Germinal center (tissue), 1 donor: ENCODE measurements around the gene SEMA6A.
"Not testable (repeated sequence)": the region's sequence is repeated elsewhere in the genome, so short reads cannot be mapped to it uniquely, and the experiment has no call there.

ENCODE experiments used
- DNase-seq: peaks from one replicate; pipeline ENCODE4 v3.0.0; 2012; ENCODE audit warnings: mixed read lengths, low spot score

The SEMA6A gene

GRCh38 chr5:116524051-116524904 is 50.3 kb downstream of the SEMA6A start:
- DNase-seq: no peak

DNA sequence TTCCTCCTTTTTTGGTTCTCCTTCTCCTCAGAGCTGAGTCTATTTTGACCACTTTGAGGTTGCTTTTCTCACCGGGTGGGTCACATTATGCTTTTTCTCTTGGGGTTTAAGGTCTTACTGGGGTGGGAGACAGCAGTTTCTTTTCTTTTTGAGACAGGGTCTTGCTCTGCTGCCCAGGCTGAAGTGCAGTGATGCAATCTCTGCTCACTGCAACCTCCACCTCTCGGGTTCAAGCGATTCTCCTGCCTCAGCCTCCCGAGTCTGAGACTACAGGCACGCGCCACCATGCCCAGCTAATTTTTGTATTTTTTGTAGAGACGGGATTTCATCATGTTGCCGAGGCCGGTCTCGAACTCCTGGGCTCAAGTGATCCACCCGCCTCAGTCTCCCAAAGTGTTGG is 51.4 kb downstream of the SEMA6A start:
- DNase-seq: not testable (repeated sequence)

DNA sequence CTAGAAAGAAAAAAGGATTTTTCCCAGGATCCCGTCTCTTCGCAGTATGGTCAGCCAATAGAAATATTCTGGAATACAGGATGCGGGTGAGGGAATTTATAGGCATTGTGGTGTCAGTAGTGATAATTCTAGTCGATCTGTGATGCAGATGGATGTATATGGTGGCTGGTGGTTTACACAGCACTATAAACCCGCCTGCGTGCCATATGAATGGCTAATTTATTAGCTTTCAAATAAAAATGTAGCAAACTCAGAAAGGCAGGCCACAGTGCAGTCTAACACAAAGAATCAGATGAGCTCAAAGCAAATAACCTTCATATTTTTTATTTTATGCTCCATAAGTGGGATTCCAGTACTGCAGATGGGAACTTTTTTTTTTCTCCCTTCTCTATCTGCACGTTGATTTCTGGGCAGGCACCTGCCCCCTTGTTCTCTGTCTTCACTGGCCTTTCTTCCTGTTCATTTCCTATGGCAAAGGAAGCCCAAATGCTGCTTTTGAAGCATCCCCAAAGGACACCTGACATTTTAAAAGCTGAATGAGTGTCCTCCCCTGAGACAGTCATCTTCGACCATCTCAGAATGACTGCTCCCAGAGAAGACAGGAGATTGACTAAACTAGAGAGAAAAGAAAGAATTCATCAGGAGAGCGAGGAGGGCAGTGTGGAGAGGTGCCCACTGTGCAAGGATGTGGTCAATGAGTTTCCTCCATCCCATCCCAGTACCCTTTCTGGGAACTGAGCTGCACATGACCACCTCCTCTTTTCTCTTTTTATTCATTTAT is 52.1 kb downstream of the SEMA6A start:
- no peak for DNase-seq

- DNase-seq: no peak
Measured at GRCh38 chr5:116521173-116521872, 53.3 kb downstream of the SEMA6A start.

DNA sequence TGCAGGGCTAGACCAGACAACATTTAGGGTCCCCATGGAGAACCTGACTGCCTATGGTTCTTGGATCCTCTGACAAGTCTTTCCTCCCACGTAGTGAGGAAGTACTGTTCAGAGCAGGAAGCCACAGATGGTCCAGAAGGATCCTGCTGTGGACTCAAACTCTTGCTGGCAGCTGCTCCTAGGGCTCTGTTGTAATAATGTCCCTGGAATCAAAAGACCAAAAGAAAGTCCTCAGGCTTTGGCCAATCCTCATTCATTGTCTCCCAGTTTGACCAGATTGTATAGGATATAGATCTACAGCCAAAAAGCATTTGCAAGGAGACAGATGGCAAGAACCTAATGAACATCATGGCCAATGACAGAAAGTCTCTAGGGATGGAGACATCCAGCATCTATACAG is 53.9 kb downstream of the SEMA6A start:
- DNase-seq: no peak

GRCh38 chr5:116518423-116518822 is 56.2 kb downstream of the SEMA6A start:
- no peak for DNase-seq

DNA sequence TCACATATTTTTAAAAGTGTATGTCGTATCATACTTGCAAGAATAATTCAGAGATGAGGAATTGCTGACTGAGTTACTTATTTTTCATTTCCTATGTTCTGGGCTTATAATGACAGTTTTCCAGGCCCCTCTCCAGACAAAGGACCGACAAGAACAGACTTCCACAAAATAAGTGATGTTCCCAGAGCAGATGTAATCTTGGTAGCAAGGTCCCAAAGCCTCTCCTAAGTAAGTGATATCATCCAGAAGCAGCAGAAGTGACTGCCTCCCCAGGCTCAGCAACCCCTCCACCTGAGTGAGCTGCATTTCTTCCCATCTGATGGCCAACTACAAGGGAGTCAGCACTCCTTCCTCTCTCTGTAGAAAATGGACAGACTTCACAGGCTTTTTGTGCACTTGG is 57.1 kb downstream of the SEMA6A start:
- no peak for DNase-seq

DNA sequence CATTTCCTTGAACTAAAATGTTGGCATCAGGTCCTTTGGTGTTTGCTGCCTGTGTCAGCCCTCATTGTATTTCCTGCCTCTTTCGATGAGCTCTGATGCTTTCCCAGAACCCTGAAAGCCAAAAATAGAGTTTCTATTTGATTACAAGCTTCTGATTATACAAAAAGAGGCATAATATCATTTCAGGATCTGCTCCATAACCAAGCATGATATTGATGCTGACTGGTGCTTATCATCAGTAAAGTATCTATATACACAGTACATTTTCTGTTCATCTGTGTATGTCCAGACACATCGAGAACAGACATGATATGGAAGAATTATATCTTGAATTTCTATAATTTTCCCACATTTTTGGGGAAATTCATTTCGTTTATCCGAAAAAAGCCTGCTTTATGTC is 58.6 kb downstream of the SEMA6A start:
- no peak for DNase-seq

DNA sequence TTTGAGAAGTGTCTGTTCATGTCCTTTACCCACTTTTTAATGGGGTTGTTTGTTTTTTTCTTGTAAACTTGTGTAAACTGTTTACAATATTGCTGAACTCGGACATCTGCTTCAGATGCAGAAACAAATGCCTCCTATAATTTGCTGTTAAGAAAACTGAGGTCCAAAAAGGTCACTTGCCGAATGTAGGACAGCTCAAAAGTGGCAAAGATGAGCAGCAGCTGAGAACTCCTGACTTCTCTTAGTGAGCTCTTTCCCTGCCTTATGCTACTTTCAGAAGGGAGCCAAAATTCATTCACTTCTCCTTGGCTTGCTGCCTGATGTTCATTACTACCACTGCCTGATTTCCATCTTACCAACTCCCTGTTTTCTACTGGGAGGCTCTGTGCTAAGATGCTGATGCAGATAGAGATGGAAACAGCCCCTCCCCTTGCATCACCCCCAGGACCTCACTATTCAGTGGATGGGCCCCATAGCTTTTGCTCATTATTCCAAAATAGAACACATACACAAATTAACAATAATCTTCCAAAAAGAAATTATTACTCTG is 60.1 kb downstream of the SEMA6A start:
- DNase-seq: no peak

DNA sequence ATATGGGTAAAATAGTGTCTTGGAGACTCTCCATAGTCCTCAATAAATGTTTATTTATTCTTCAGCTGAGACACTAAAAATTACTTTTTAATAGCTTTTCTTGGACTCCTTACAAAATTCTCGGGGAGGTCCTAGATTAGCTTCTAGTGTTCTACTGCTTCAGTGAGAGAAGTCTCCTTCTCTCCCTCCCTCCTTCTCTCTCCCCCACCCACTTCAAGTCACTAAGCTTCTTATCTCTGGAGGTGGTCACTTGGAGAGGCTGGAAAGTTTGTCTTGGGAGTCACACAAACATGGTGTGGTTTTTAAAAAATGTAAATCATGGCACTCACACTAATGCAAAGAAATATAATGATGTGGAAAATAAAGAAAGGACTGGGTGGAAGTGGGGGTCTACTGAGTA is 64.1 kb downstream of the SEMA6A start:
- no peak for DNase-seq

DNA sequence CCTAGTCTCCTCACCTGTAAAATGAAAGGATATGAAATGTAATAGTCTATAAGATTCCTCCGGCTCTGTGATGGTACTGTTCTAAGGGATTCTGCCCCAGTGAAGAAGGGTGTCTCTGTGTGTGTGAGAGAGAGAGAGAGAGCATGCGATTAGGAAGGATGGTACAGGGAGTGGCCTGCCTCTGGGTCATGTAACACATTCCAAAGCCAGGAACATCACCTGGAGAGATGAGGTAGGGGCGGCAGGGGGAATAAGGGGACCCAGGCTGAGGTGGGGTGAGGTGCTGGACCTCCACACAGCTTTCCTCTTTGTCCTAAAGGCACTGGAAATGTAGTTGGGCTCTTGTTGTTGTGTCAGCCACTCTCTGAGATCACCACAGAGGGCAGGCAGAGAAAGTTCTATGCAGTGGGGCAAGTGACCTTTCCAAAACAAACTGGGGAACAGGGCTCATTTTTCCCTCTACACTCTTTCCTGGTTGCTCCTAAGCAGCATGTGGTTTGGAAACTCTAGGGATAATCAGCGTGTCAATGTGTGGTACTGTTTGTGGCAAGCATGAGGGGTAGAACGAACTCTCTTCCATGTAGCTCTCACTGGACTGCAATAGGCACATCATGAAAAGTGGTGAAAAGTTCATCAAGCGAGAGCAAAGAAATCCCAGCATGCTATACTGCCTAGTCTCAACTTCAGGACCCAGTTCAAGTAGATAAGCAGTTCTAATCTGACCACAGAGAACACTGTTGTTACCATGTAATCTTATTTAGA is 65.0 kb downstream of the SEMA6A start:
- no peak for DNase-seq

- DNase-seq: no peak
Measured at GRCh38 chr5:116508835-116509234, 65.8 kb downstream of the SEMA6A start.

- no peak for DNase-seq
Measured at GRCh38 chr5:116507941-116508655, 66.5 kb downstream of the SEMA6A start.

DNA sequence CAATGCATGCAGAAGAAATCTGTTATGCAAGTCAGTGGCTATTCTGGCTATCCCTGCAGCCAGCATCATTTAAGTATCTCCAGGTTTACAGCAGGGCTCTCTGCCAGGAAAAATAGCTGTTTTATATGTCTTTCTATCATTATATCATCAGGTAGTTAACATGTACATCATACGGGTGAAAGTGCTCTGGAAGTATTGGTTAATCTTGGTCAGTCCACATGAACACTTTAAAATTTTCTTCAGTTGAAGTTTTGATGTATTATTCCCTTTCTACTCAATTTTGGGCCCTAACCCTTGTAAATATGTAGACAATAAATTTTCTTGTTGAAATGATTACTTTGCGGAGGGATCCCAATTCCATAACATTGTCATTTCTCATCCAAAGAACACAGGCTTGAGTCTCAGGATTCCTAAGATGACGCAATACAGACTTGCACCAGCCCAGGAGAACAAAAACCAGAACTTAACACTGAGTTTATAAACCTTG is 67.5 kb downstream of the SEMA6A start:
- DNase-seq: no peak

DNA sequence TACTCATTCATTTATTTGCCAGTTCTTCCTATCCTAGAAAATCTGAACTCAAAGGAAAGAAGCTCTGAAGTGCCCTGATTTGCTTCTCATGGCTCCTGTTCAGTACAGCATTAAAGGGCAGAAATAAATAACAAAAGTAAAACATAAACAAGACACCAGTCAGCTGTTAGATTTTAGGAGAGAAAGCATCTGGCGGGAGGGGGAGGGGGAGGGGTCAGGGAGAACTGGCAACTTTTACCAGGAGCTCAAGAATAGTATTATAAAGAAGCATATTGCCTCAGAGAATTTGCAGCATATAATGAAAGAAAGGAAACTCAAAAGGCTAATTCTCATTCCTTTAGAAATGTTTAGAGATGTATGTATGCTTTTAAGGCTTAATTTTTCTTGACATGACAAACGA is 68.1 kb downstream of the SEMA6A start:
- DNase-seq: no peak

DNA sequence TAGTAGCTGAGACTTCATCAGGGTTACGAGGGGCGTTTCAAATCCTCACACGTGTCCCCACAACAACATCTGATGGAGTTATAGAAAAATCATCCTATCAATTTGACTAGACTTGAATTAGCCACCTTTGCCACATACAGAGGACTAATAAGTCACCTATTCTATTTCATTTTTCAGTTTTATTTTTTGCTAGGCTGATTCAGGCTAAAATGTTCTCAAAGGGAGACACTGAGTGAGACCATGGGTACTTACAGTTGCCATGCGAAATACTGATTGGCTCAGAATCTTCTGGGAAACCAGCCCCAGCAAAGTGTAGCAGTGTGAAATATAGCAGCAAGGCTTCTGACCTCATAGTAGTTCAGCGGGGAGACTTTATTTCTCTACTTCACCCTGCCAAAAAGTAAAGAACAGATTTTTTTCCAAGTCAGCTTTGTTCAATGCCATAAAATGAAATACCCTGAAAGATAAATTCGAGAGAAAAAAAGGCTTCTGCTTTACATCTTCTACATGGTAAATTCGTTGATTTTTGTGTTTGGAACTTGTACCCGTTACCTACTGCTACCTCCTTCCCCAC is 69.9 kb downstream of the SEMA6A start:
- DNase-seq: no peak

DNA sequence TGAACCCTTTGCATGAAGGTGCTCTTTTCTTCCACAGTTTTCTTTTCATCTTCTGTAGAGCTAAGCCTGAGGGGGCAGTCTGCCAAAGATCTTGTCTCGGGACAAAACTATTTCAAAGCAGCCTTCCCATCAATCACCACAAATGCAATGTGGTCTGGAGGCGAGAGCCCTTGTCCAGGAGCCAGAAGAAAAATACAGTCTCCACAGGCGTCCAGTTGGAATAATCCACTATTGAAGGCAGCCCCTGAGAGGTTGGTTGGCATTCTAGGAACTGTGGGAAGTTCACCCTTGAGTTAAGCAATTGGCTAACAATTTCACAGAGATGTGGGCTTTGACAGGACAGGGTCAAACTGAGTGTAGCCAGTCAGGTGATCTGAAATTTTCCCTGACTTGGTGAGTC is 72.0 kb downstream of the SEMA6A start:
- DNase-seq: no peak

DNA sequence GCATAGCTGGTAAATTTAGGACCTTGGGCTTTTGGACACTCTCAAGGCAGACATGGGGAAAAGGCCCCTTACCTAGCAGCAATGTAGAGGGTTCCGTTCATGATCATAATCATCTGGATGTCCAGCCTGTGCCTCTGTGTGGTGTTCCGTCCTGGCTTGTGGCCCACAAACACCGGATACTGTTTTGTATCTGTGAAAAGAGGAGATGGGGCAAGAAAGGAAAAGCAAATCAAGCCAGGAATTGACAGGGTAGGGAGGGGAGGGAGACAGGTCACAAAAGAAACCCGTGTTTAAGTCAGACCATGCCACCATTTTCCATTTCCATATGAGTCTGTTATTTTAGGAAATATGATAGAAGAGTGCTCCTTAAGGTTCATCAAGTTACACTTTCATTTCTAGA is 72.5 kb downstream of the SEMA6A start:
- no peak for DNase-seq

- no peak for DNase-seq
Measured at GRCh38 chr5:116498503-116499048, 76.0 kb downstream of the SEMA6A start.

- DNase-seq: no peak
Measured at GRCh38 chr5:116497631-116498030, 77.0 kb downstream of the SEMA6A start.
